NCI-H2196 treated with DMSO at 0.1 percent for 48 hours (cell line): Measurements from ENCODE around the gene EPHA8.

Source experiments
- DNase-seq: peaks from one replicate; lab custom pipeline; 2025; ENCODE audit not compliant: unreplicated experiment; lab: John Stamatoyannopoulos, UW

Gene EPHA8

GRCh38 chr1:22535399-22535798, 27.9 kb upstream of the EPHA8 start:
- DNase-seq: no peak

- DNase-seq: no peak
These were observed 26.8 kb upstream of the EPHA8 start for GRCh38 chr1:22536506-22536905.

GRCh38 chr1:22537441-22538139, 25.7 kb upstream of the EPHA8 start:
- DNase-seq: no peak

DNA sequence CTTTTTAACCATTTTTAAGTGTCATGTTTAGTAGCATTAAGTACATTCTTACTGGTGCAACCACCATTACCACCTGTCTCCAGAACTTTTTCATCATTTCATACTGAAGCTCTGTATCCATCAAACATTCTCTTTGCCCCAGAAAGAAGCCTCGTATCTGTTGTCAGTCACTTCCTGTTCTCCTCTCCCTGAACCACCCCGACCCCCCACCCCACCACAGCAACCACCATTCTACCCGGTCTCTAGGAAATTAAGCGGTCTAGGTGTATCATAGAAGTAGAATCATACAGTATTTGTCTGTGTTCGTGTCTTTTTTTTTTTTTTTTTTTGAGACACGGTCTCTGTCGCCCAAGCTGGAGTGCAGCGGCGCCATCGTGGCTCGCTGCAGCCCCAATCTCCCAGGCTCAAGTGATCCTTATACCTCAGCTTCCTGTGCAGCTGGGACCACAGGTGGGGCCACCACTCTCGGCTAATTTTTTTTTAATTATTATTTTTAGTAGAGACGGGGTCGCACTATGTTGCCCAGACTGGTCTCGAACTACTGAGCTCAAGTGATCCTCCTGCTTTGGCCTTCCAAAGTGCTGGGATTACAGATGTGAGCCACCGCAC, 23.7 kb upstream of the EPHA8 start:
- DNase-seq: no peak

DNA sequence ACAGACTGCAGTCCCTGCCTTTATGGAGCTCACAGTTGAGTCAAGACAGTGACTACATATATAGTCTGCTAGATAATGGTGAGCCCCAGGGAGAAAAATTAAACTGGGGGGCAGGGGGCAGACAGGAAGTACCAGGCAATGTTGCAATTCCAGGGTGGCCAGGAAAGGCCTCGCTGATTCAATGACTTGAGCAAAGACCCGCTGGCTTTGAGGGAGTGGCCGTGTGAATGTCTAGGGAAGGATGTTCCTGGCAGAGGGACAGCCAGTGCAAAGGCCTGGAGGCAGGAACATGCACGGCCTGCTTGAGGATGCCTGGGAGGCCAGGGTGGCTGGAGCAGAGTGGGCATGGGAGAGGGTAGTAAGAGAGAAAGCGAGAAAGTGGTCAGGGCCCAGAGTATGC, 23.0 kb upstream of the EPHA8 start:
- no peak for DNase-seq

DNA sequence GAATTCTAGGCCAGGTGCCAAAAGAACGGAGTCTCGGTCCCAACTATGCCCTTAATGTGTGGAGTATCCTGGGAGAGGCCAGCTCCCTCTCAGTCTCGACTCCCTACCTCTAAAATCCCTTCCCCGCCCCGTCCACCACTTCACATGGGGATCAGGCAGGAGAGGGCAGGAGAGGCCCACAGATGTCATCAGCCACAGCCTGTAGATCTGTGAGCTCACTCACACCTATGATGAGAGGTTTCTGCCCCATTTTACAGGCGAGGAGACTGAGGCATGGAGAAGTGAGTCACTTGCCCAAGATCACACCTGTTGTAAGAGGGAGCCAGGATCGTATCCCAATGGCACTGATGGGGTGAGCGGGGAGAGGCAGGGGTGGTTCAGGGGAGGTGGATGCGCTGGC, 20.4 kb upstream of the EPHA8 start:
- no peak for DNase-seq

DNA sequence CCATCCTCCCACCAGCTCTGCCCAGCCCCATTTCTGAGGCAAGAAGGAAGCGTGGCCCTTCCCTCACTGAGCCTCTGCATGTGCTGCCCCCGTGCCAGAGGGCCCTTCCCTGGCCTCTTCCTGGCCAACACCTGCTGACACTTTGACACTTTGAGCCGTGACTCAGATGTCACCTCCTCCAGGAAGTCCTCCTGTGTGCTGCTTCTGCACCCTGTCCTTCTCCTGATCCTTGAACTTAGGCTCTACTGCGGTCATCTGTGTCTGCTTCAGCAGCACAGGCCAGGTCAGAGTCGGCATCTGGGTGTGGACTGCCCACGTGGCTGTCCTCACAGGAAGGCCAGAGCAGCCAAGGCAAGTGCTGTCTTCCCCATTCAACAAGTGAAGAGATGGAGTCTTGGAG, 19.6 kb upstream of the EPHA8 start:
- no peak for DNase-seq

DNA sequence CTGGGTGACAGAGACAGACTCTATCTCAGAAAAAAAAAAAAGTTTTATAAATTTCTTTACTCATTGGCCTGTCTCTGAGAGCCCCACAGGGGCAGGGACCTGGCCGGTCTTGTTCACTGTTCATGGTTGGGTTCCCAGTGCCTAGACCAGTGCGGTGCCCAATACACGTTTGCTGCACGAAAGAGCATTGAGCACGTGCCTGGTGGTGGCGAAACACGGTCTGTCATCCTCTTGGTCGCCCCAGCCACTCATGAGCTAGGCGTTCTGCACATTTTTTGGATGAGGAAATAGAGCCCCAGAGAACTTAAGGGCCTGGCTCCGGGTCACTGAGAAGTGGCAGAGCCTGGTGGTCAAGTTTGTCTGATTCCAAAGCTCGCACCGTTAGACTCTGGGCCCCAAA, 18.7 kb upstream of the EPHA8 start:
- DNase-seq: no peak

DNA sequence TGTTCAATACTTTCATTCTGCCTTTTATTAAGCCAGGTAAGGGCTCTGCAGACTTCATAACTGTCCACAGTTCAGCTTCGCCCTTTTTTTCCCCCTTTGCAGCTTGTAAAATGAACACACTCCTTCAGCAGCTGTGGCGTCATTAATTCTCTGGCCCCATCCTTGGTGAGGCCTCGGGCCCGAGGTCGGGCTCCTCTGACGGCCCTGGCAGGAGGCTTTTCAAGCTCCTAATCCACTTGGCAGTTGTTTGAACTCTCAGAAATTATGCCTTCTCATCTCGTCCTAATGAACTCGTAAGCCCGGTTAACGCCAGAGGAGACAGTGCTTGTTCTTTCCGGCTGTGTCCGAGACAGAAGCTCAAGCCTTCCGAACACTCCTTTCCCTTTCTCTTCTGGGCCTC, 18.1 kb upstream of the EPHA8 start:
- no peak for DNase-seq

- no peak for DNase-seq
These were observed 16.0 kb upstream of the EPHA8 start for GRCh38 chr1:22547186-22547817.

DNA sequence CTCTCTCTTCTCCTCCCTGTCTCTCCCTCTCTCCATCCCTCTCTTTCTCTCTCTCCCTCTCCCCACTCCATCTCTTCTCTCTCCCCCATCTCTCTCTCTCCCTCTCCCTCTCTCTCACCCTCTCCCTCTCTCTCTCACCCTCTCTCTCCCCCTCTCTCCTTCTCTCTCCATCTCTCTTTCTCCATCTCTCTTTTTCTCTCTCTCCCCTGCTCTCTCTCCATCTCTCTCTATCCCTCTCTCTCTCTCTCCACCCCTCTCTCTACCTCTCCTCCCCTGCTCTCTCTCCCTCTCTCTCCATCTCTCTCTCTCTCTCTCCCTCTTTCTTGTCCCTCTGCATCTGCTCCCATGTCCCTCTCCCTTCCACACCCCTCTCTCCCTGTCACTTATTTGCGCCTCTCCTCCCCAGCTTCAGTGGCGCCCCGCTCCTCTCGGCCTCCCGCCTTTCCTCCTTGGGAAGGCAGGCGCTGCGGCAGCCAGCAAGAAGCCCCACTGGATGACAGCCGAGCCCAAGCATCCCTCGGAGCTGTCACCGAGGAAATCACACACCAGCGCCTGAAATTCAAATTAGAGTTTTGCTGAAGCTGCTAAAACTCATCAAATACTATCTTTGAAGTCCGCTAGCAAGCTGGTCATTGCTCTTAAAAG, 15.3 kb upstream of the EPHA8 start:
- no peak for DNase-seq

DNA sequence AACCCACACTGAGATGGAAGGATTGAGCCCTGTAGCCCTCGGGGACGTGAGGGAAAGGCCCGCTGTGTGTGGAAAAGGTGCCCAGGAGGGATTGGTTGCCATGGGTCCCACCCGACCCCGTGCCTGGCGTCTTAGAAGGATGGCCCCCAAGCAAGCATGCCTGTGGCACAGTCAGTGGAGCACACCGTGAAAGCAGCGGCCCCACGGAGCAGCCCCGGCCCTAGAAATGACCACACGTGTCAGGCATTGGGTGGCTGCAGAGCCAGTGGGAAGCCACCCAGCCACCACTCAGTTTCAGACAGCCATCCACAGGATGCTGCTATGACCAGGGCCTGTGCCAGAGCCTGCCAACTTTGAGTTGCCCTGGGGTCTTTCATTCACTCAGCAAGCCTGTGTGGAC, 13.3 kb upstream of the EPHA8 start:
- DNase-seq: no peak

GRCh38 chr1:22551591-22551990, 11.7 kb upstream of the EPHA8 start:
- DNase-seq: no peak

- DNase-seq: no peak
These were observed 11.3 kb upstream of the EPHA8 start for GRCh38 chr1:22552021-22552420.

- DNase-seq: no peak
These were observed 10.0 kb upstream of the EPHA8 start for GRCh38 chr1:22553104-22553880.

DNA sequence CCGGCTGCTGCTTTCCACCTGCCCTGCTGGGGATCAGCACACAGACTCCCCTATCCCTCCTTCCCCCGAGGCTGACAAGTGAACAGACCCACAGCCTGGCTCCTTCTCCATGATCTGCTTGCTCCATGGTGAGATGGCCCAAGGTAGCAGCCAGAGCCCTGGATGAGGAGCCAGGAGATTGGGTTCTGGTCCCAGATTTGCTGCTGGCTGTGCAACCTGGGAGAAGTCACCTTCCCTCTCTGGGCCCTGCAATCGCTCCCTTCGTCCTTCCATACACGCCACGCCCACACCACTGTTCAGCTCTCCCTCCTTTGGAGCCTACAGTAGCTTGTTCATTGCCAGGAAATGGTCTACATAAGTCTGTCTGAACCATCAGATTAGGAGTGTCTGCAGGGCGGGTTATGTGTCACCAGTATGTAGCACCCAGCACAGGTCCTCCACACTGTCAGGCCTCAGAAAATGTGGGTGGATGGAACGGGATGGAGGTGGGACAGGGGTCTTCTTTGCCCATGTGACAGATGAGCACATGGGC, 9.2 kb upstream of the EPHA8 start:
- no peak for DNase-seq

DNA sequence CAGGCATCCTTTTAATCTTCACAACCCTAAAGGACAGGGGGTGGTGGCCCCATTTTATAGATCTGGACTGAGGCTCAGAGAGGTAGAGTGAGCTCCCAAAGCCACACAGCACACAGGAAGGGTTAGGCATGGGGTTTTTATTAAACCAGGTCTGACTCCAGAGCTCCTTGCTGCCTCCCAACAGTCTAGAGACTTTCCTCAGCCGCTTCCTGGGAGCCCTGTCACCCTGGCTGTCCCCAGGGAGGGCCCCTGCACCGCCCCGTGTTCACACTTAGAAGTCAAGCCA, 8.0 kb upstream of the EPHA8 start:
- DNase-seq: no peak

- no peak for DNase-seq
These were observed 6.7 kb upstream of the EPHA8 start for GRCh38 chr1:22556391-22557104.

GRCh38 chr1:22557341-22557950, 5.8 kb upstream of the EPHA8 start:
- no peak for DNase-seq
